Muscle layer of duodenum (tissue), 2 donors: ENCODE data around the gene PTPRM.

Source experiments
- H3K27ac ChIP-seq: one replicate; pipeline ENCODE4 v1.7.0; 2013; ENCODE audit warnings: mild to moderate bottlenecking, low read length
- H3K27me3 ChIP-seq: one replicate; pipeline ENCODE4 v1.7.0; 2013; ENCODE audit warnings: low read depth, mild to moderate bottlenecking, control low read depth, low read length
- H3K36me3 ChIP-seq, 2 donors: one replicate each; pipeline ENCODE4 v1.7.0; 2013; ENCODE audit warnings: low read length in 2 of 2, control low read depth in 1 of 2, mild to moderate bottlenecking in 1 of 2; ENCODE audit not compliant: insufficient read depth in 2 of 2, control insufficient read depth in 1 of 2
- H3K4me1 ChIP-seq, 2 donors: one replicate each; pipeline ENCODE4 v1.7.0; 2013; ENCODE audit warnings: low read length in 2 of 2, mild to moderate bottlenecking in 2 of 2, control low read depth in 1 of 2, moderate library complexity in 1 of 2; ENCODE audit not compliant: insufficient read depth in 2 of 2, control insufficient read depth in 1 of 2
- H3K4me3 ChIP-seq, 2 donors: one replicate each; pipeline ENCODE4 v1.7.0; 2013; ENCODE audit warnings: low read length in 2 of 2, low read depth in 1 of 2, mild to moderate bottlenecking in 1 of 2
- H3K9me3 ChIP-seq, 2 donors: one replicate each; pipeline ENCODE4 v1.7.0; 2013; ENCODE audit warnings: low read length in 2 of 2, control low read depth in 1 of 2, mild to moderate bottlenecking in 1 of 2; ENCODE audit not compliant: control insufficient read depth in 1 of 2
- donor health status: healthy.

Gene PTPRM

DNA sequence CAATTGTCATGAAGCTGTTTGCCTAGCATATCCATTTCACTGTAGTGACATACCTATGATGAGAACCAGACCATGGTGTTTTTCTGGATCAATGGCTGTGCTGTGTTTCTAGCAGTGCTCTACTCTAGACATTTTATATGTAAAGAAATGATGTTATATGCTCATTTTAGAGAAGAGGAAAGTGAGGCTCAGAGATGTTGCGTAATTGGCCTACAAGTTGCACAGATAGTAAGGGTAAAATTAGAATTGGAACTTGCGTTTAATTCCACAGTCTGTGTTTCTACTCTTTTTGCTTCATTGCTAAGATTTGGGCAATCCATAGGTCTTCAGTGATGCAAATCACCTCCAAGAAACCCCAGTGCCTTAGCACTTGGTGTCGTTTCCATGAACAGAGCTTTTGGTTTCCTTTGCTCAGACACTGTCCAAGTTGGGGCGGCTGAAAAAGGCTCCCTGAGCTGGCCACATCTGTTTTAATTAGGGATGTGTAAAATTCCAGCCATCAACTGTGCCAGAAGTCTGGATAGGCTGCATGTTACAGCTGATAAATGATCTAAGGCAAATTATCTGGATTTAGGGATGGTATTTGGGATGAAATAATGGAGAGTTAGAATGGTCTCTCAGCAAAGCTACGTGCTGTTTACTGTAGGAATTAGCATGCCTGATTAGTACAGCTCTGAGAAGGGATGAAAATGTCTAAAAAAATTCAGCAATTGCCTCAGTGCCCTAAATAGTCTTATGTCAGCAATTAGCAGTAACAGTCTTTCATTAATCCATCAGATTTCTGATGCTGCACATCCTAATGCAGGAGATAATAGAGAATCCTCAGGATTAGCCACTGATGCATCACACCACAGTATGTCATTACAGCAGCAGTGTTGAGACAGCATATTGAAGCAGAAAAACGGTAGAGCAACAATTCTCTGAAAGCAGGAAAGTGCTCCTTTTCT is 65.3 kb downstream of the PTPRM start:
- no peaks in the 10 kb centered on the region for H3K27me3 ChIP-seq
- H3K4me1 ChIP-seq: peaks cover 0 to 4% of the 10 kb centered on the region in 2 donors
- H3K9me3 ChIP-seq: no peaks in the 10 kb centered on the region
- H3K27ac ChIP-seq: no peak overlapping the region
- H3K36me3 ChIP-seq: no peaks in the 10 kb centered on the region
- H3K4me3 ChIP-seq: no peak overlapping the region

DNA sequence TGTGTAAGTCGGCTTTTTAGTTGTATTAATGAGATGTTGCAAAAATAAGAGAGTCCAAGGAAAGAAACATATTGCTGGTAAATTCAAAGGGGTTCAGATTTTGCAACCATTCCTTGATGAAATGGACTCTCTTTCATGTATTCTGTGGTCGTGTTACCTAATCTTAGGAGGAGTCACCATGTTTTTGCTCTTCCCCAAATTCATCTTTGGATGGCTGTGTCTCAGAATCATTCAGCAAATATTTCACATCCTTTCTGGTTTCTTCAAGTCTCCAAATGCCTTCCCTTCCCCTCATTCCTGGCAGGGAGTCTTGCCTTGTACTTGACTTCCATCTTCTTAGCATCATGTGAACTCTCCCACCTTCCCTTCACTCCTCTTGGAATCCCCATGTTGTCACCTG is 66.1 kb downstream of the PTPRM start:
- Histone ChIP-seq H3K36me3 (no peaks in the 10 kb centered on the region), H3K9me3 (no peaks in the 10 kb centered on the region), H3K27ac (no peak overlapping the region), H3K4me3 (no peak overlapping the region), H3K4me1 (no peaks in the 10 kb centered on the region), H3K27me3 (no peaks in the 10 kb centered on the region)

DNA sequence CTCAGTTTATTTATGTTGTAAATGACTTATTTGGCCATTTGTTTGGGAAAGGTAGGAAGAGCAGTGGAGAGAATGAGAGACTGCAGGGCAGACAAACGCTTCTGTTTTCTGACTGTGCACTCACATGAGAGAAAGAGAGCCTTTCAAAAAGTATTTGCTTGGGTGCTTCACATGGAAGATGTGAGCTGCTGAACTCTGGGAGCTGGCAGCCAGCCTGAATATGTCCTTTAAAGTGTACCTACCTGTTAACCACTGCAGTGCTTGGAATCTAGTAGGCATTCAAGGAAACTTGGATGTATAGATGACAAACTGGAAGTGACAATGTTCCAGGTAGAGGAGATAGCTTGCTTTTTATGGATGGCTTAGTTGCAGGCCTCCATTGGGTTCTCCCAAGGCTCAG is 68.8 kb downstream of the PTPRM start:
- Histone ChIP-seq H3K4me1 (no peaks in the 10 kb centered on the region), H3K27ac (no peak overlapping the region), H3K4me3 (no peak overlapping the region), H3K9me3 (no peaks in the 10 kb centered on the region), H3K27me3 (no peaks in the 10 kb centered on the region), H3K36me3 (no peaks in the 10 kb centered on the region)

DNA sequence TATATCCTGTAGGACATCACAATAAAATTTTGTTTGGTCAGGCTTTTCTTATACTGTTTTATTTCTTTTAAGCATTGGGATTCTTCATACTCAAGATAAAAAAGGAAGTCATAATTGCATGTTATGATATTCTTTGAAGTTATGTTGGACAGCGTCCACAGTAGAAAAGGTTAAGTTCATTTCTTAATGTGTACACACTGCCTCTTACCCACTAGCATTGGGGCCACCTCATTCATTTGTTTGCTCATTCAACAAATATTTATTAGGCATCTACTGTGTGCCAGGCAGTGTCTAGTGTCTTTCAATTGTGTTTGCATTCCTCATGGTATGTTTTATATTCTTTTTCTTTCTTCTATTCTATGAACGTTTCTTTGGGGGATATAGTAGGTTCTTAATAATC is 70.2 kb downstream of the PTPRM start:
- Histone ChIP-seq H3K36me3 (no peaks in the 10 kb centered on the region), H3K4me1 (no peaks in the 10 kb centered on the region), H3K4me3 (no peak overlapping the region), H3K27me3 (no peaks in the 10 kb centered on the region), H3K27ac (no peak overlapping the region), H3K9me3 (no peaks in the 10 kb centered on the region)

DNA sequence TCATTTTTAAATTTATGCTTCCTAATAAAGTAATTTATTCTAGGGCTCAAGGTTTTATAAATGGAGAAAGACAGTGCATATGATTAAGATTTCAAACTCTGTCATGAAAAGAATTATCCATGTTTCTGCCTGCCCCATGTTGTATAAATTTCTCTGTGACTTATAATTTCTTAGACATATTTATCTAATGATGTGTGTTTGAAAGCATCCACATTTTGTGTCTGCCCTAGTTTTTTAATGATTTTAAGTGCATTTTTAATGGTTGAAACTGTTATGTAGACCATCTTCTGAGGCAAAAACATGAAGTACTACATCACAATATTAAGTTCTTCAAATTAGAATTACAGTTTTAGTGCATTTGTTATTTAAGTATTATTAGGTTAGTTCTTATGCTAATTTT is 71.2 kb downstream of the PTPRM start:
- Histone ChIP-seq H3K9me3 (no peaks in the 10 kb centered on the region), H3K4me3 (no peak overlapping the region), H3K27ac (no peak overlapping the region), H3K36me3 (no peaks in the 10 kb centered on the region), H3K27me3 (no peaks in the 10 kb centered on the region), H3K4me1 (no peaks in the 10 kb centered on the region)

DNA sequence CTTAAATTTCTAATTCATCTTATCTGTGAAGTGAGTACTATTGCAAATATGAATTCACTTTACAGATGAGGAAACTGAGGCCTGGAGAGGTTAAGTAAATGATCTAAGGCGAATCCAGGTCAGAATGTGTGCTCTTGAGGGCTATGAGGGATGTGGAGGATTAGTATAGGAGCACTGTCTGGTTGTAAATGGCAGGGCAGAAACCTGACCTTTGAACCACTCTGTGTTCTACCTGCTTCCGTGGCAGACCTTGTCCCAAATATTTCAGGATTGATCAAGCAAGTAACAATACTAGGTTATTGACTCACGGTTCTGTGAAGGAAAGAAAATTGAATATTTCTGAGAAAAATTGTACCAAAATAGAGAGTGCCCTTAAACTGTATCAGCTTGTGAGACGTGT is 74.7 kb downstream of the PTPRM start:
- Histone ChIP-seq H3K27me3 (no peaks in the 10 kb centered on the region), H3K36me3 (no peaks in the 10 kb centered on the region), H3K4me1 (peaks cover 4 to 16% of the 10 kb centered on the region in 2 donors), H3K9me3 (no peaks in the 10 kb centered on the region), H3K4me3 (no peak overlapping the region), H3K27ac (no peak overlapping the region)

DNA sequence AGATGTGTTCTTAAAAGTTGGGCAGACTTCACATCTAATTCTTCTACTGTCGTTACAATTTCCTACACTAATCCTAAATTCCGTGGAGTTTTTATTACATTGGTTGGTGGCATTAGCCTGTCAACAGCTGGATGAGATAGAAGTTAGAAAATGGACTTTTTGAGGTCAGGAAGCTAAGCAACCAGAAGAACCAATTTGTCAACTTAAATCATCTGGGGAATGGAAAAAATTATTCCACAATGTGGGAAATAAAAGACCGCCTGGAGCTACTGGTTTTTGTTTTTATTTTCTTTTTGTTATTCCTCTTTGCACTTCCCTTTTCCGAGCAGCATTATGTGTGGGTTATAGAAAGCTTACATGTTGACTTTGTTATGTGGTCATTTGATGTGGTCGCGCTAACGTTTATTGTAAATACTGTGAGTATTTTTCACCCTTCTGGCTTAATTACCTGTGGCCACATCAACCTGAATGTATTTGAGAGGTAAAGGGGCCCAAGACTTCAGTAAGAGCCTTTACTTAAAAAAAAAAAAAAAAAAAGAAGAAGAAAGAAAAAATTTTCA is 75.3 kb downstream of the PTPRM start:
- H3K27ac ChIP-seq: no peak overlapping the region
- no peaks in the 10 kb centered on the region for H3K9me3 ChIP-seq
- no peak overlapping the region for H3K4me3 ChIP-seq
- H3K27me3 ChIP-seq: no peaks in the 10 kb centered on the region
- peaks cover 4 to 16% of the 10 kb centered on the region in 2 donors for H3K4me1 ChIP-seq
- no peaks in the 10 kb centered on the region for H3K36me3 ChIP-seq

DNA sequence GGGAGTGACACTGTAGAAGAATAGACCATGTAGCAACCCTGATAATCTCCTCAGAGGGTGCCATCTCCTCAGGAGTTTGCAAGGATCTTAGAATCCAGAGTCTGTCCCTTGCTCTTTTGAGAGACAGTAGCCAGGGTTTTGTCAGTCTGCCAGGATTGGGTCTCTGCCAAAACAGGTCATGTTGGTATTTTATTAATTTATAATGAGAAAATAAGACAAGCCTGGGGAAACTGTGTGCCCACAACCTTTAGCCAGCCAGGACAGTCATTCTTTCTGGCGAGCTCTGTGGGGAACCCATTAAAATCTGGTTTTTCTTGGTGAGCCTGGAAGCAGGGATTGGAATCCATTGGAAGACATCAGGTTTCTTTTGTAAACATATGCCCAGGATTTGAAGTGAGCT is 78.6 kb downstream of the PTPRM start:
- Histone ChIP-seq H3K27ac (no peak overlapping the region), H3K36me3 (no peaks in the 10 kb centered on the region), H3K27me3 (no peaks in the 10 kb centered on the region), H3K4me1 (peaks cover 4 to 16% of the 10 kb centered on the region in 2 donors), H3K4me3 (no peak overlapping the region), H3K9me3 (peaks cover 0 to 3% of the 10 kb centered on the region in 2 donors)

DNA sequence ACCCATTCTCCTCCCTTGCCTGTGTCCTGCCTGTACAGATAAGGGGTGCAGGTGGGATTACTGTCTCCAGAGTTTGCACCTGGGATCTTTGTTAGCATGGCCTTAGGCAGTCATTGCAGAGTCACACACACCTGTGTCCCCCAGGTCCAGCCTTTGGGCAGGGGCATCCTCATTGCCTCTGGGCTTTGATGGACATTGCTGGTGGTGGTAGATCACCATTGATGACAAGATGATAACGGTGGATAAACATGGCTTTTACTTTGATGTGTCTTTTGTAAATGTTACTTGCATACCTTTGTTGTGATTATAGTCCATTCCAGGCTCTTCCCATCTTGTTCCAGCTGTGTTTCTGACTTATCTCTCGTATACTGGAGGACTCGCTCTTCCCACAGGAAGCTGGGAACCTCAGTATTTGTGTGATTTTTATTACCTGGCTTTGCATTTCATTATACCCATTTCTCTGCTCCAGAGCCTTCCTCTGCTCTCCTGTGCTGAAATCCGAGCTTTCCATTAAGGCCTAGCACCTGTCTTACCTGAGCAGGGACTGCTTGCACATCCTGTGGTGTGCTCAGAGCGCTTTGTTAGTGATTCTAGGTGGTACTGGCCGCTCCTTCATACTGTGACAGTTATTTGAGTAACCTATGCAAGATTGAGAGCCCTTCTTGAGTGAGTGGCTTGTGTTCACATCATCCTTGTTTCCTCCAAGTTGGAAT is 79.2 kb downstream of the PTPRM start:
- H3K4me3 ChIP-seq: no peak overlapping the region
- peaks cover 4 to 16% of the 10 kb centered on the region in 2 donors for H3K4me1 ChIP-seq
- H3K36me3 ChIP-seq: no peaks in the 10 kb centered on the region
- H3K27me3 ChIP-seq: no peaks in the 10 kb centered on the region
- peaks cover 0 to 3% of the 10 kb centered on the region in 2 donors for H3K9me3 ChIP-seq
- no peak overlapping the region for H3K27ac ChIP-seq

DNA sequence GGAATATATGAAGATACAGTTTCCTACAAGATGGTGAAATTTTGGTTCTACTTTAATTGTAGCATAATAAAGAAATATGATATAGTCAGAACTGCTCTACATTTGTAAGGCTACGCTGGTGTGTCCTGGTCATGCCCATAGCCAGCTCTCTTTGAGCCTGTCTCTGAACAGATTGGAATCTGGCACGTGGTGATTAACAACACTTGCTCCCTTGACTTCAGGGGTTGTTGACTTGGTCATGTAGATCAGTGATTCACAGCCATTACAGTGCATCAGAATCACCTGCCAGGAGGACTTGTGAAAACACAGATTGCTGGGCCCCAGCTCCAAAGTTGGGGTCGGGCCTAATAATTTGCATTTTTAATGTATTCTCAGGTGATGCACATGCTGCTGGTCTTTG is 80.4 kb downstream of the PTPRM start:
- no peak overlapping the region for H3K4me3 ChIP-seq
- peaks cover 4 to 16% of the 10 kb centered on the region in 2 donors for H3K4me1 ChIP-seq
- no peaks in the 10 kb centered on the region for H3K27me3 ChIP-seq
- no peak overlapping the region for H3K27ac ChIP-seq
- H3K36me3 ChIP-seq: no peaks in the 10 kb centered on the region
- H3K9me3 ChIP-seq: peaks cover 0 to 3% of the 10 kb centered on the region in 2 donors

DNA sequence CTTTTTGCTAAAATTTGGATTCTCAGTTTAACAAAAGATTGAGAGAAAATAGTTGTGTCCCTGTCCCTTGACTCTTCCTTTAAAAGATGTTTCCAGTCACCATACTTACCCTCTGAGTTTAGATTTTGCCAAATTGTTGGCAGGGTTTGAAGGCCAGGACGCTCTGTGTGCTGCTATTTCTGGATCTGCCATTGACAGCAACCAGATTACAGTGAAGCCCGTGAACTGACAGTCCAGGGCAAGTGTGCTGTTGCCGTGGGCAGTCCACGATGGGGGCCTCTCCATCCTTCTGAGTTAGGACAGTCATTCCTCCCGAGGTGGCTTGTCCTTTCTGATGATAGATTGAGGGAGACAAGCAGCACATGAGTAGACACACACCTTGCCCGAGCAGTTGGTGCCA is 89.9 kb downstream of the PTPRM start:
- H3K4me1 ChIP-seq: no peaks in the 10 kb centered on the region
- no peaks in the 10 kb centered on the region for H3K9me3 ChIP-seq

More for the DNA sequence above, 89.9 kb downstream of the PTPRM start:
- Histone ChIP-seq H3K27me3 (no peaks in the 10 kb centered on the region), H3K27ac (no peak overlapping the region), H3K36me3 (no peaks in the 10 kb centered on the region), H3K4me3 (no peak overlapping the region)
